Right atrium auricular region (tissue), 2 donors: ENCODE data around the gene RTP5. TPM values are rescaled to one million over a fixed set of nuclear protein-coding genes. Genes with fewer than 3 reads are reported as not detected.

Experiments
- DNase-seq: peaks from one replicate; pipeline ENCODE4 v3.0.0-alpha.2; 2019; ENCODE audit warnings: low spot score
- H3K27ac ChIP-seq, 2 donors: fragments of 200-600 bp; sonication (generic); 1 replicate in 1 of 2; 2 replicates in 1 of 2; pipeline ENCODE4 v1.5.1; 2016 to 2019
- H3K27me3 ChIP-seq, 2 donors: fragments of 200-600 bp; sonication (generic); one replicate each; pipeline versions ENCODE4 v1.5.1 to v1.6.0; 2017 to 2019
- H3K36me3 ChIP-seq: fragments of 200-600 bp; sonication (generic); one replicate; pipeline ENCODE4 v1.5.1; 2016
- H3K4me1 ChIP-seq, 2 donors: fragments of 200-600 bp; sonication (generic); one replicate each; pipeline versions ENCODE4 v1.5.1 to v1.6.0; 2017 to 2019
- H3K4me3 ChIP-seq, 2 donors: fragments of 200-600 bp; sonication (generic); 1 replicate in 1 of 2; 2 replicates in 1 of 2; pipeline ENCODE4 v1.5.1; 2017 to 2019; ENCODE audit warnings: mild to moderate bottlenecking in 1 of 2, moderate library complexity in 1 of 2
- H3K9me3 ChIP-seq, 2 donors: fragments of 200-600 bp; sonication (generic); one replicate each; pipeline ENCODE4 v1.5.1; 2019
- CTCF ChIP-seq, 2 donors: fragments of 200-600 bp; sonication (generic); IDR thresholded peaks; one replicate each; pipeline ENCODE4 v1.5.1; 2019; ENCODE audit warnings: antibody characterized with exemption in 2 of 2
- total RNA-seq, 2 donors: library from RNA; depleted of rRNA; stranded (reverse); fragments of >200 nt; gene quantifications; one replicate each; pipeline ENCODE4 v1.1.0, GENCODE V29; 2016

The RTP5 gene
- total RNA-seq, 2 donors from 2014 or later, result not detected

GRCh38 chr2:241865416-241865956, 4.0 kb upstream of the RTP5 start:
- Histone ChIP-seq H3K36me3 (no peaks in the 10 kb centered on the region), H3K4me3 (no peak overlapping the region), H3K27me3 (peaks cover 6 to 17% of the 10 kb centered on the region in 2 donors), H3K4me1 (peaks cover 0 to 4% of the 10 kb centered on the region in 2 donors), H3K27ac (no peak overlapping the region), H3K9me3 (no peaks in the 10 kb centered on the region)
- no peak for DNase-seq
- no peak for TF ChIP-seq CTCF (IDR thresholded peaks at IDR 0.05)

GRCh38 chr2:241865957-241866789, 3.4 kb upstream of the RTP5 start:
- DNase-seq, result no peak
- Histone ChIP-seq H3K9me3 (no peaks in the 10 kb centered on the region), H3K4me3 (no peak overlapping the region), H3K27me3 (peaks cover 6 to 17% of the 10 kb centered on the region in 2 donors), H3K4me1 (no peaks in the 10 kb centered on the region), H3K36me3 (no peaks in the 10 kb centered on the region), H3K27ac (no peak overlapping the region)
- TF ChIP-seq CTCF (IDR thresholded peaks at IDR 0.05), result no peak

- Histone ChIP-seq H3K36me3 (no peaks in the 10 kb centered on the region), H3K9me3 (no peaks in the 10 kb centered on the region), H3K4me1 (no peaks in the 10 kb centered on the region), H3K27me3 (peaks cover 6 to 17% of the 10 kb centered on the region in 2 donors), H3K4me3 (no peak overlapping the region), H3K27ac (no peak overlapping the region)
- no peak for DNase-seq
- no peak for TF ChIP-seq CTCF (IDR thresholded peaks at IDR 0.05)
These were observed 2.5 kb upstream of the RTP5 start for GRCh38 chr2:241866790-241867645.

DNA sequence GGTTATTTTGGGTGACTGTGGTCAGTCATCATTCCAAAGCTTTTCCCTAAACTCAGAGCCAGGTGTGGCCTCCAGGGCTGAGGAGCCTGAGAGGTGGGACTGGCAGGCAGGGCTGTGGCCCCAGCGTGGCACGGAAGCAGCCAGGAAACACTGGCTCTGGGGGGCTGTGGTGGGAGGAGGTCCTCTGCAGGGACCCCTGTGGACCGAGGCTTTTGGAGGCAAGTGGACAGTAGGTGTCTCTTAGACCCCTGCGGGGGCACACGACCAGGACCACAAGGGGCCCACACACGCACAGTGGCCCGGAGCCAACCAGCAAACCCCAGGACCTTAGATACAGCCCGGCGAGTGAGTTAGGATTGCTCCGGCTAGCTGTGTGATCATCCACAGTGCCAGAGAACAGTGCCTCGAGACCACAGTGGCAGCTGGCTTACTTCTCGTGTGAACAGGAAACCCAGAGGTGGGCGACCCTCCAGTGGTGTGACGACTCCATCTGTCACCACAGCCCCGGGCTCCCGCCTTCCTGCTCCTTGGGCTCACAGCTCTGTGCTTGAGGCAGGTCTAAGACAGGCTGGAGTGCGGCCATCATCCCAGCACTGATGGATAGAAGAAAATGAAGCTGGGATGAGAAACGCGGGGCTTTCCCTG, 1.6 kb upstream of the RTP5 start:
- Histone ChIP-seq H3K4me1 (no peaks in the 10 kb centered on the region), H3K27ac (no peak overlapping the region), H3K9me3 (no peaks in the 10 kb centered on the region), H3K27me3 (peaks cover 6 to 17% of the 10 kb centered on the region in 2 donors), H3K4me3 (no peak overlapping the region), H3K36me3 (no peaks in the 10 kb centered on the region)
- no peak for TF ChIP-seq CTCF (IDR thresholded peaks at IDR 0.05)
- DNase-seq, result no peak

DNA sequence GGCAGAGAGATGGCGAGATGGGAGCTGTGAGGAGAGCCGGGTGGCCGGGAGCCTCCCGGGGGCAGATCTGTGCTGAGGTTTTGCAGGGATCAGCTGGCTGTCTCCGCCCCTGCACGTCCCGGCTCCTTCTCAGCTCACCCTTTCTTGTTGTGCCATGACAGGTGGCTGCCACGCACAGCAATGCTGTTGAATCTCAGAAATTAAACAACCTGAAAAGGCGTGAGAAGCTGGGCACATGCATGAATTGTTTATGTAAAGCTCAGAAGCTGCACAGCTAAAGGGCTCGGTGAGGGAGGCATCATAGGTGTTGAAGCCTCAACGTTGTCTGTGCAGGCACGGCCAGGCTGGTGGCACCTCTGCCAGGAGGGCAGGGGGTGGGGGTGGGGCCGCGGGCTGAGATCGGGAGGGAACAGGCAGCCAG, 858 bp upstream of the RTP5 start:
- Histone ChIP-seq H3K4me3 (no peak overlapping the region), H3K27ac (no peak overlapping the region), H3K27me3 (peaks cover 6 to 17% of the 10 kb centered on the region in 2 donors), H3K36me3 (no peaks in the 10 kb centered on the region), H3K4me1 (no peaks in the 10 kb centered on the region), H3K9me3 (no peaks in the 10 kb centered on the region)
- DNase-seq, result no peak
- no peak for TF ChIP-seq CTCF (IDR thresholded peaks at IDR 0.05)
